ENCODE data around the gene GPR173. TPM values are rescaled to one million over a fixed set of nuclear protein-coding genes. Genes with fewer than 3 reads are reported as not detected.

The GPR173 gene, protein sequence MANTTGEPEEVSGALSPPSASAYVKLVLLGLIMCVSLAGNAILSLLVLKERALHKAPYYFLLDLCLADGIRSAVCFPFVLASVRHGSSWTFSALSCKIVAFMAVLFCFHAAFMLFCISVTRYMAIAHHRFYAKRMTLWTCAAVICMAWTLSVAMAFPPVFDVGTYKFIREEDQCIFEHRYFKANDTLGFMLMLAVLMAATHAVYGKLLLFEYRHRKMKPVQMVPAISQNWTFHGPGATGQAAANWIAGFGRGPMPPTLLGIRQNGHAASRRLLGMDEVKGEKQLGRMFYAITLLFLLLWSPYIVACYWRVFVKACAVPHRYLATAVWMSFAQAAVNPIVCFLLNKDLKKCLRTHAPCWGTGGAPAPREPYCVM
- total RNA-seq (2014; rRNA removed) (1.6 and 2.2 TPM in 2 replicates), Bru-seq, nascent RNA (percentile 77 among the genes with signal in this experiment), BruChase-seq, experiment 1, labeled RNA remaining after a 6-hour chase (percentile 81 among the genes with signal in this experiment), BruChase-seq, experiment 2, labeled RNA remaining after a 2-hour chase (percentile 82 among the genes with signal in this experiment)
- long read RNA-seq, partial matches to known transcripts: 1 of 8 reads
- long read RNA-seq, other reads (novel, unspliced or antisense): 7 of 8 reads

GRCh38 chrX:53048169-53049126, at the start of gene GPR173:
TSS of gene GPR173 (plus strand) at chrX:53048789. CDS start at chrX:53076622, 27,833 bp downstream.
- Histone ChIP-seq H3K4me1 (ENCODE audit: insufficient read depth, low read length) (peaks cover 12% of the 10 kb centered on the region), H2AFZ (ENCODE audit: low read length) (peak within 1 kb of the TSS; percentile 86), H3F3A (ENCODE audit: low read length, unreplicated experiment) (no peaks in the 10 kb centered on the region), H3K27ac (ENCODE audit: low read length) (no peak within 1 kb of the TSS), H3K4me2 (ENCODE audit: low read length) (peak within 1 kb of the TSS; percentile 92), H3K79me2 (ENCODE audit: low read length) (peaks cover 24% of the 10 kb centered on the region; the same call in 1 of the 2 replicates), H3K27me3 (ENCODE audit: low read length) (no peaks in the 10 kb centered on the region), H3K9ac (ENCODE audit: low read length) (peak within 1 kb of the TSS; percentile 63), H3K9me2 (replicated peaks; ENCODE audit: low read length) (no peaks in the 10 kb centered on the region), H3K36me3 (ENCODE audit: low read depth, low read length) (no peaks in the 10 kb centered on the region), H3K4me3 (ENCODE audit: low read length) (peak within 1 kb of the TSS; percentile 77), H4K20me1 (ENCODE audit: low read length) (no peaks in the 10 kb centered on the region), H3K9me3 (ENCODE audit: low read length) (no peaks in the 10 kb centered on the region)
- POLR2A ChIA-PET (ENCODE audit: unreplicated experiment): interaction anchor here (0.7 kb wide), 1 partner anchor 11 kb away, joined by 8 read pairs; no protein-coding TSS in a partner anchor
- BruUV-seq (replicated peaks): no TSS peak
- TF ChIP-seq EZH2phosphoT487 (IDR thresholded peaks at IDR 0.05; ENCODE audit: borderline replicate concordance, low read length): no peak
- no peak for TF ChIP-seq CTCF (conservative IDR thresholded peaks at IDR 0.05; ENCODE audit: low read depth, low read length)
- no peak for TF ChIP-seq EZH2 (IDR thresholded peaks at IDR 0.05; ENCODE audit: low read length, unreplicated experiment)
- DNase-seq: peak; percentile 49
- intact Hi-C loops (cut with micrococcal nuclease): no loop called here
- ATAC-seq: peak; percentile 81
- CTCF ChIA-PET: interaction anchor here (1.0 kb wide), 1 partner anchor 40 kb away, joined by 3 read pairs; no protein-coding TSS in a partner anchor

DNA sequence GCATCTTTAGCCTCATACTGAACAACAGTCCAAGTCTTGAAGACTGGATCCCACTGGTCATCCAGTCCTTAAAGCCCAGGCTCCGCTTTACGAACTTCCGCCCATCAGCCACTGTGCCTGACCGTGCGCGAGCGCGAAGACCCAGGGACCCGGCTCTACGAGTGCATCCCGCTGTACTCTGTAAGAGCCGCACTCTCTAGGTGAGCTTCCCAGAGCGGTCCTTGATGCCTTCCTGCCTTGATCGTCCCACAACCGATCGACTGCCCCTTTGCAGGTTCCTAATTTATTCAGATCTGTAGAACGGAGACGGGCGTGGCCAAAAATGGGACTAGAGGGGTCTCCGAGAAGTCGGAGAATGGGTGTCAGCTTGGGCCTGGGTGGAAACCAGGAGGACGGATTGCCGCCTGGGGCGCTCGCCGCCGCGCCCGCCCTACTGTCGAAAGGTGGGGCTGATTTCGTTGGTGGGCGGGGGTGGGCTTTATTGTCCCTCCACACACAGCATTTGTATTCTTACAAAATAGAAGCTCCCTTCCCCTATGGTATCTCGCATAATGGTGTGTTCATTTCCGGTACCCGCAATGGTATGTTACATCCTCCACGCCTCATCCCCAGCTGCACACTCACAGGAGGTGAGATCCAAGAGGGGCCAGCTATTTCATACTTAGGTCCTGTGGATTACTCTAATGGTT, 48.0 kb upstream of the GPR173 start:
- intact Hi-C loops (cut with micrococcal nuclease): no loop called here
- H3K4me2 ChIP-seq (ENCODE audit: low read length): no peak overlapping the region
- peaks cover 4% of the 10 kb centered on the region; the same call in 1 of the 2 replicates for H3K4me1 ChIP-seq (ENCODE audit: insufficient read depth, low read length)
- CTCF ChIA-PET: no interaction called here
- no peak overlapping the region for H3K4me3 ChIP-seq (ENCODE audit: low read length)
- no peak for TF ChIP-seq EZH2phosphoT487 (IDR thresholded peaks at IDR 0.05; ENCODE audit: borderline replicate concordance, low read length)
- no peak for TF ChIP-seq CTCF (conservative IDR thresholded peaks at IDR 0.05; ENCODE audit: low read depth, low read length)
- no peak for TF ChIP-seq EZH2 (IDR thresholded peaks at IDR 0.05; ENCODE audit: low read length, unreplicated experiment)
- ATAC-seq (no peak), DNase-seq (no peak)
- H3K27me3 ChIP-seq (ENCODE audit: low read length): no peaks in the 10 kb centered on the region
- H3K9ac ChIP-seq (ENCODE audit: low read length): no peak overlapping the region
- H3K36me3 ChIP-seq (ENCODE audit: low read depth, low read length): no peaks in the 10 kb centered on the region
- no peaks in the 10 kb centered on the region for H3K9me2 ChIP-seq (replicated peaks; ENCODE audit: low read length)
- no peaks in the 10 kb centered on the region for H4K20me1 ChIP-seq (ENCODE audit: low read length)
- no TSS peak for BruUV-seq (replicated peaks)
- no peak overlapping the region for H3K27ac ChIP-seq (ENCODE audit: low read length)
- no peaks in the 10 kb centered on the region for H3K79me2 ChIP-seq (ENCODE audit: low read length)
- H2AFZ ChIP-seq (ENCODE audit: low read length): no peak overlapping the region
- no peaks in the 10 kb centered on the region for H3K9me3 ChIP-seq (ENCODE audit: low read length)
- H3F3A ChIP-seq (ENCODE audit: low read length, unreplicated experiment): no peaks in the 10 kb centered on the region
- POLR2A ChIA-PET (ENCODE audit: unreplicated experiment): no interaction called here

Measured in PC-3 (cell line).